ENCODE measurements around the gene UQCC2.

Gene UQCC2

GRCh38 chr6:33749401-33749800, 37.9 kb upstream of the UQCC2 start:
- DNase-seq = no peak
- no peak for TF ChIP-seq GATA1 (IDR thresholded peaks at IDR 0.05; ENCODE audit: low read depth, low read length)
- TF ChIP-seq POLR2A (IDR thresholded peaks at IDR 0.05; ENCODE audit: low read length) = no peak

- no peak for DNase-seq
- no peak for TF ChIP-seq POLR2A (IDR thresholded peaks at IDR 0.05; ENCODE audit: low read length)
- no peak for TF ChIP-seq GATA1 (IDR thresholded peaks at IDR 0.05; ENCODE audit: low read depth, low read length)
Observed at GRCh38 chr6:33748841-33749240, 37.3 kb upstream of the UQCC2 start.

DNA sequence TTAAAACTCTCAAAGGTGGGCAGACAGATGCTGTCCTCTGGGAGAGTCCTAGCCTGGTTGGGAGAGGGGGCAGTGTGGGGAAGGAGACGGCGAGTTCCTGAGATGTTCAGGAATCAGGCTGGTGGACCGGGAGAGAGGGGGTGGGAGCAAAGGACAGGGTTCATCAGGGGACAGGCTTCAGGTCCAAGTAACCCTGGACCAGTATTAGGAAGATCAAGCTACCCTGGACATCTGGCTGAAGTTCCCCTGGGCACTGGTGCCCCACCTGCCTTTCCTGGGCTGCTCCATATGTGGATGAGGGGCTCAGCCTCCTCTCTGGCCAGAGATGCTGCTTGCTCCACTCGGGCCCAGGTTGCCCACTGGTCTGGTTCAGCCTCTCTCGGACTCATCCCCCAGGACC, 36.3 kb upstream of the UQCC2 start:
- no peak for DNase-seq
- TF ChIP-seq GATA1 (IDR thresholded peaks at IDR 0.05; ENCODE audit: low read depth, low read length) (no peak), POLR2A (IDR thresholded peaks at IDR 0.05; ENCODE audit: low read length) (no peak)

GRCh38 chr6:33746651-33747100, 35.2 kb upstream of the UQCC2 start, which contains the start of gene IP6K3:
Gene IP6K3 (minus strand): TSS chr6:33746905. CDS start chr6:33735476, 11,429 bp downstream.
- DNase-seq = no peak
- no peak for TF ChIP-seq GATA1 (IDR thresholded peaks at IDR 0.05; ENCODE audit: low read depth, low read length)
- no peak for TF ChIP-seq POLR2A (IDR thresholded peaks at IDR 0.05; ENCODE audit: low read length)

DNA sequence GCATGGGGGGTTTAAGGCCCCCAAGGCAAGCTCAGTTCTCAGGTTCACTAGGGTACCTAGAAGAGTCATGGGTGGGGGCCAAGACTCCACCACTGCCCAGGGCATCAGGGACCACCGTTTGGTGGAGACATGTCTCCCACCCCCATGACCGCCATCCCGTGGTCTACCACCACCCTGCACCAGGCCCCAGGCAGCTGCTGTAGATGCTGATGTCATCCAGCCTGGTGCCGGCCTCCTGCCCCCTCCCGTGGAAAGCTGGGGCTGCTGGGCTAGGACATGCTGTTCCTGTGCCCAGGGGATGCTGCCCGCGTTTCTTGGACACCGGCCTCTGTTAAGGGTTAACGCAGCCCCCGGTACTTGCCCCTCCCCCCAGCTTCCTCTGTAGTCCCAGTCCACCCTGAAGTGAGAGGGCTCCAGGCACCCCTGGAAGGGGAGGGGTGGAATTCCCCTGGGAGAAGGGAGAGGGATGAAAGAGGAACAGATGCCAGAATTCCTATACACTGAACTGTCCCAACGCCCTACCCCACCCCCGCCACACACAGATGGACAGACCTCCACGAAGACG, 34.6 kb upstream of the UQCC2 start:
- no peak for DNase-seq
- no peak for TF ChIP-seq GATA1 (IDR thresholded peaks at IDR 0.05; ENCODE audit: low read depth, low read length)
- no peak for TF ChIP-seq POLR2A (IDR thresholded peaks at IDR 0.05; ENCODE audit: low read length)

GRCh38 chr6:33745548-33745947, 34.0 kb upstream of the UQCC2 start:
- no peak for TF ChIP-seq GATA1 (IDR thresholded peaks at IDR 0.05; ENCODE audit: low read depth, low read length)
- no peak for DNase-seq

DNA sequence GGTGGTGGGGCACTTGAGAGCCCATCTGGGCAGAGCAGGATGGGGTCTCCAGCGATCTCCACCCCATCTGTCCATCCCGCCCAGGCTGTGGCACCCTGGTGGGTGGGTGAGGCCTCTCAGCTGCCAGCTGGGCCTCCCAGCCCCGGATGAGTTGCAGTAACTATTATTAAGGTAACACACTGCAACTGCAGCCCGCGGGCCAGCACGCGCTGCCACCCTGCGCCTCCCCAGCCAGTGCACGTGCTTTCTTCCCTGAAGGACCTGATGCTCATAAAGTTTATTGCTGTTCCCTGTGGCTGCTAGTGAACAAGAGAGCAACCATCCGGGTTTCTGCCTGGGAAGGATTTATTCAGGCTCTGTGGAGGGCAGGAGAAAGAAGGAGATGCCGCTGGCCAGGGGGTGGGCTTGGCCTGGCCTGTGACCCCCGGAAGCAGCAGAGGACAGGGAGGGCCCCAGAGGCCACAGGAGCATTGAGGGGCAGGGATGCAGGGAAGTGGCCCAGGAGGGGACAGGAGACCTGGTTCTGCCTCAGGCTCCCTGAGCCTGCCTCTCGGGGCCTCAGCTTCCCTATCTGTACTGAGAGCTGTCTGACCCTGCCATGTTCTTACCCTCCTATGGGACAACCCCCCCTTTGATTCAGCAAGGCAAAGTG, 33.5 kb upstream of the UQCC2 start:
- TF ChIP-seq GATA1 (IDR thresholded peaks at IDR 0.05; ENCODE audit: low read depth, low read length) = no peak
- TF ChIP-seq POLR2A (IDR thresholded peaks at IDR 0.05; ENCODE audit: low read length) = no peak
- DNase-seq = no peak

DNA sequence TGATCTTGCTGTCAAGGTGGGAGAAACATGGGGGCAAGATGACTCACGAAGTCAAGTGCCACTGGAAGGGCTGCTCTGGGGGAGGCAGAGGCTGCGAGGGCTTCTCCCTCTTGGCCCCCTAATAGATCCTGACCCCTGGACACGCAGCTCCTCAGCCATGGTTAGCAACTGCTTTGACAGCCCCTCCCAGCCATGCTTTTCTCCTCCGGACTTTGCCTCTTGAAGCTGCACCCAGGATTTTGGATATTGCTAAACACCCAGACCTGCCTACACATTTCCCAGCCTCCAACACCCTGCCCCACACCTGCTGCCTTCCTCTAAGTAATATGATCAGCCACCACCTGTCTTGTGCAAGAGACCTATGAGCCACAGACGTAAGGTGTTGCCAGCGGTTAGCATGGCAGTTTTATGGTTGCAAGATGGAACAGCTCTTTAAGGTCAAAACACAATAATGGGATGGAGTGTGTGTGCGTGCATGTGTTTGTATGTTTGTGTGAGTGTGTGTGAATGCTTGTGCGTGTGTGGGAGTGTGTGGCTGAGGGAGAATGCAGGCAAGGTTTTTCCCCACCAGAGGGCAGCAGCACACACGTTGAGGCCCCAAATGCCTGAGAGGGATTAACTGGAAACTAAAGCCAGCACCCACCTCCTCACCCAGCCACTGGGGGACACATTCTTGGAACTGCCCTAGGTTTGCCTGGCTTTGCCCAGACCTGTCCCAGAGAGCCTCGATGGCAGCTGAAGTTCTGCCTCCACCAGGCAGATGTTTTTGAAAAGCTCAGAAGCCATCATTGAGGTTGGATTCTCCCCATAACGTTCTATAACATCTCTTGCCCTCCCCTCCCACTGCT, 32.7 kb upstream of the UQCC2 start:
- TF ChIP-seq POLR2A (IDR thresholded peaks at IDR 0.05; ENCODE audit: low read length) (no peak), GATA1 (IDR thresholded peaks at IDR 0.05; ENCODE audit: low read depth, low read length) (no peak)
- DNase-seq = peak; percentile 60 to 77

DNA sequence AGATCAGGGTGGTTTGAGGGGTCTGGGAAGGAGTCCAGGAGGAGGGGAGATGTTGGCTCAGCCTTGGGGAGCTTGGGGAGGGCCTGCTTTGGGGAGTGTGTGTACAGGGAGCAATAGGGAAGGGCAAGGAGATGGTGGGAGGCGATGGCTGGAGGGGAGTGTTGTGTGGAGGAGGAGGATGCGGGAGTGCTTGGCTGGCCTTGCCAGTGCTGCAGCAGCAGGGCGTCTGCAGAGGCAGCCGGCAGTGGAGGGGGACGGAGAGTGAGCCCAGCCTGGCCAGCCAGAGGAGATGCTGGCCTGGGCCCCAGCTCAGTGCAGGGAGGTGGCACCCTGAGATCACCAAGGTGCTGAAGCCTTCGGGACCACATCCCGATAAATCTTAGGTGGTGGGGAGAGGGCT, 31.3 kb upstream of the UQCC2 start:
- DNase-seq = no peak
- TF ChIP-seq GATA1 (IDR thresholded peaks at IDR 0.05; ENCODE audit: low read depth, low read length) (no peak), POLR2A (IDR thresholded peaks at IDR 0.05; ENCODE audit: low read length) (no peak)

DNA sequence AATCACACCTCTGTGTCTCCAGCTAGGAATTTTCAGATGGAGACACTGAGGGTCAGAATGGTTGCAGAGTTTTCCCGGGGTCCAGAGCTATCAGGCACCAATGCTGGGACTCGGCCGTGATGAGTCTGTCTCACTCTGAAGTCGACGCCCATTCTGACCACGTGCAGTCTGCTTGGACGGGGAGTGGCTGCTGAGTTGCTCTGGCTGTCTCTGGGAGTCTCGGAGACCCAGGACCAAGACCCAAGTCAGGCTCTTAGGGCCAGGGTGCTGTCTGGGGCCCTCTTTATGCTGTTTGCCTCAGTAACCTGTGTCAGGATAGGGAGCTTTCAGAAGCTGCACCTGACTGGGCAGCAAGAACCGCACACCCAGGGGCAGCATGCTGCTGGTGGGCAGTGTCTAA, 30.6 kb upstream of the UQCC2 start:
- no peak for TF ChIP-seq GATA1 (IDR thresholded peaks at IDR 0.05; ENCODE audit: low read depth, low read length)
- TF ChIP-seq POLR2A (IDR thresholded peaks at IDR 0.05; ENCODE audit: low read length) = no peak
- DNase-seq = no peak

GRCh38 chr6:33740794-33741193, 29.3 kb upstream of the UQCC2 start:
- TF ChIP-seq GATA1 (IDR thresholded peaks at IDR 0.05; ENCODE audit: low read depth, low read length) (no peak), POLR2A (IDR thresholded peaks at IDR 0.05; ENCODE audit: low read length) (no peak)
- no peak for DNase-seq

DNA sequence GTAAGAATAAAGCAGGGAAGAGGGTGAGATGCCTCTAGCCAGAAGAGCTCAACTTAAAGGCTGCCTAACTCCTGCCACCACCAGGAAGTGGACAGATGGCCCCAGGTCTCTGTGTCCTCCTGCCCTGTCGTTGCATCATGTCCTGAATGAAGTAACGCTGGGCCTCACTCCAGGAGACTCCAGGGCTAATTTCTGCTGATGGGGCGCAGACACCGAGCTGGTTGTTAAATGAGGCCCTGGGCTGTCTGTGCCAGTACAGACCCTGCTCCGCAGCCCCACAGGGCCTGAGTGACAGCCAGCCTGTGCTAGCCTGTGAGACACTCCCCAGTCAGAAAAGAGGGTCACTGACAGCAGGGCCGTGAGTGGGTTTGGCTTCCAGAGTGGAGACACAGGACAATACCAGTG, 28.7 kb upstream of the UQCC2 start:
- no peak for DNase-seq
- TF ChIP-seq GATA1 (IDR thresholded peaks at IDR 0.05; ENCODE audit: low read depth, low read length) (no peak), POLR2A (IDR thresholded peaks at IDR 0.05; ENCODE audit: low read length) (no peak)

DNA sequence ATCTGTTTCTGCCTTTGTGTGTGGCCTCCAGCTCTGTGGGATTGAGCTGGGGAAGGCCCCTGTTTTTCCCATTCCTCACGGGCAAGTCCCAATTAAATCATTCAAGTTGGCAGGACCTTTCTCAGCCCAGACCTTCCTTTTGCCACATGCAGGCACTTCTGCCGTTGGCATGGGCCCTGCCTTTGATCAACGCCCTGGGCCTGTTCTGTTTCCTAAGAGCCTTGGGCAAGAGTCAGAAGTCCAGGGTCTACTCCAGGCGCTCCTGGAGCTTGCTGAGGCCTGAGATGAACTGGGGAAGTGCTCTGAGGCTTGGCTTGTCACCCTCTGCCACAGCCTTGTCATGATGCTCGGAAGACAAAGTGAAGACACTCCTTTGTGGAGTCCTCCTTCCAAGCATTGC, 28.1 kb upstream of the UQCC2 start:
- TF ChIP-seq POLR2A (IDR thresholded peaks at IDR 0.05; ENCODE audit: low read length) = no peak
- no peak for TF ChIP-seq GATA1 (IDR thresholded peaks at IDR 0.05; ENCODE audit: low read depth, low read length)

DNA sequence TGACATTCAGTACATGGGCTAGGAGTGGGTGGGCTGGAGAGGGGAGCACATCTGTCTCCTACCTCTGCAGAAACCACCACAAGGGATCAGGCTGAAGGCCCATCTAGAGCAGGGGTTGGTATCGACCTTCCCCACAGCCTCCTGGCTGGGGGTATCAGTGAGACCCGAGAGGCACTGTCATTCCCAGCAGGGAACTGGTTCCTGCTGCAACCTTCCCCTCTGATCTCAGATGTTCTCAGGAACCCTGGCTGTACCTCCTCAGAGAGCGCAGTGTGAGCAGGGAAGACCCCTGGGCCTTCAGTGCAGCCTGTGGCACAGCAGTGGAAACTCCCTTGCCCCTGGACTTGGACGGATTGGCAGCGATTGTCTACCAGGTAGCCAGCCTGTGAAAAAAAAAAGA, 27.4 kb upstream of the UQCC2 start:
- TF ChIP-seq POLR2A (IDR thresholded peaks at IDR 0.05; ENCODE audit: low read length) (no peak), GATA1 (IDR thresholded peaks at IDR 0.05; ENCODE audit: low read depth, low read length) (no peak)
- no peak for DNase-seq

More for the DNA sequence above, 28.1 kb upstream of the UQCC2 start:
- DNase-seq = no peak

Measured in erythroblast (primary cell).